Prostate gland (tissue), 2 donors: ENCODE results near the gene WBP2NL.

Experiments used
- CTCF ChIP-seq, 4 experiments: fragments of 200-600 bp in 2 of 4; fragments of 450-650 bp in 2 of 4; sonication (generic) in 2 of 4; IDR thresholded peaks; 1 replicate in 3 of 4; 2 replicates in 1 of 4; pipeline ENCODE4 v1.5.1; 2016 to 2019; ENCODE audit warnings: antibody characterized with exemption in 4 of 4, mild to moderate bottlenecking in 2 of 4, moderate library complexity in 2 of 4
- POLR2A ChIP-seq: fragments of 450-650 bp; IDR thresholded peaks from one replicate; pipeline ENCODE4 v1.6.1; 2016; ENCODE audit warnings: antibody characterized with exemption, mild to moderate bottlenecking
- POLR2AphosphoS5 ChIP-seq: sonication (generic); formaldehyde crosslinking; IDR thresholded peaks from one replicate; pipeline ENCODE4 v1.6.1; 2017; ENCODE audit warnings: antibody characterized with exemption

GRCh38 chr22:42076764-42077485, 78.3 kb downstream of the WBP2NL start:
- TF ChIP-seq POLR2AphosphoS5 (no peak), POLR2A (no peak), CTCF (IDR thresholded peaks at IDR 0.05) (no peak)
